GM21786 (cell line): ENCODE results near the gene HS6ST2.

Source experiments
- ATAC-seq: cut with Tn5 transposase; IDR thresholded peaks from one replicate; pipeline ENCODE4 v1.9.1; 2021; ENCODE audit not compliant: unreplicated experiment

The HS6ST2 gene

DNA sequence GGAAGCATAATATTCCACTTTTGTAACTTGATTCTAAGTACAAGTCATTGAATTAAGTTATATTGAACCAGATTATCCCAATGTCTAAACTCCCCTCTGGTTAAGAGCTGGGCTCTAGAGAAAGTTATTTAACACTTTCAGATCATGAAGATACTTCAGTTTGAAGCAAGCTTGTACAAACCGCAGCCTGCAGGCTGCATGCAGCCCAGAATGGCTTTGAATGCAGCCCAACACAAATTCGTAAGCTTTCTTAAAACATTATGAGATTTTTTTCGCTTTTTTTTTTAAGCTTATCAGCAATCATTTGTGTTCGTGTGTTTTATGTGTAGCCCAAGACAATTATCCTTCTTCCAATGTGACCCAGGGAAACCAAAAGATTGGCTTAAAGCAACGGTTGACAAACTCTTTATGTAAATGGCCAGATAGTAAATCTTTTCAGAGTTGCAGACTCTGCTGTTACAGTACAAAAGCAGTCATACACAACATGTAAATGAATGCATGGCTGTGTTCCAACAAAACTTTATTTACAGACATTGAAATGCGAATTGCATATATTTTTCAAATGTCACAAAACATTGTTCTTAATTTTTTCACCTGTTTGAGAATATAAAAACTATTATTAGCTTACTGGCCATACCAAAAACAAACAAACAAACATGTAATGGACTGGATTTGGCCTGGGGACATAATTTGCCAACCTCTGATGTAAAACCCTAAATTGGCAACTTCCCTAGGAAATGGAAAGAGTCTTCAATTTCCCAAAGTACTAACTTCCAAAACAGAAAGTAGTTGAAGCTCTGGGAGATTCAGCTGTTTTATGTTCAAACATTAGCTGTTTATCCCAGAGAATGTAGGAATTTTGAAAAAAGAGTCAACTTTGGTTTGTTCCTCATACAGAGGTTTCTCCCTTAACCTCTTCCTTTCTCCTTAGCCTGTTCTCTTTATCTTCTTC, 268.5 kb downstream of the HS6ST2 start:
- no peak for ATAC-seq

GRCh38 chrX:132685276-132685675, 273.2 kb downstream of the HS6ST2 start:
- no peak for ATAC-seq

GRCh38 chrX:132677233-132677716, 281.2 kb downstream of the HS6ST2 start:
- no peak for ATAC-seq

DNA sequence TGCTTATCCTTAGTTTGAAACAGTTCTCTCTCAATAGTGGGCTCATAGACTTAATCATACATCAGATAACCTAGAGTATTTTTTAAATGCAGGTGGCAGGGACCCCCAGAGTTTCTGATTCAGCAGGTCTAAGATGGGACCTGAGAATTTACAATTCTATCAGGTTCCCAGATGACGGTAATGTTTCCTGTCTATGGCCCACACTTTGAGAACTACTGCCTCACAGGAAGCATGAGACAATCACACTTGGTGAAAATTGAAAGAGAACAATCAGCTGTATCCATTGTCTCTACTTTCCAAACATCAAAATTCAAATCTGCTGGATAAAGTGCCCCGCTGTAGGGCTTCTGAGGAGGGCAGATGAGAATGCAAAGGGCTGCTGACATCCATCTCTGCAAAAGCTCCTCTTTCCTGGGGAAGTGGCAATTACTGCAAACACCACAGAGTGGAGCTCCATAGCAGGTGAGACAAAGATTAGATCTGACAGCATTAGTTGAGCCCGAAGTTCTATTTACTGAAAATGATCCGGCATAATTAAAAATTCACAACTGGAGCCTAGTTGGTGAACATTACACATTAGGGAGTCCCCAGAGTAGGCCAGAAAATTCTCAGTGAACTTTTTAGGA, 281.8 kb downstream of the HS6ST2 start:
- no peak for ATAC-seq

GRCh38 chrX:132676102-132676501, 282.3 kb downstream of the HS6ST2 start:
- no peak for ATAC-seq

DNA sequence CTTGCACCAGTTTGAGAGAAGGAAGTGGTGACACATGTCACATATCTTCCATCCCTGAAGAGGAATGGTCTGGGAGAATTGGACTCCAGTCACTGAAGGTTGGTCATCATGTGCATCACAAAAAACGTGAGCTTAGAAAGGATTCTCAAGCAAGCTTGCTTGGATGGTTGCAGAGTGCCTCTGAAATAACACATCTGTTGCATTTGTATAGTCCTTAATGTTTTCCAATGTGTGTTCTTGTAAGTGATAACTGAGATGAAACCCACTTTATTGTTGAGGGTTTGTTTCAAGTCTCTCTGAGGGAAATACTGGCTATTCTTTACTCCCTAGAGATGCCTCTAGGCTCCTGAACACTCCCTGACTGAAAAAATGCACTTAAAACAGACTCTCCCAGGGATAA, 285.1 kb downstream of the HS6ST2 start:
- no peak for ATAC-seq

DNA sequence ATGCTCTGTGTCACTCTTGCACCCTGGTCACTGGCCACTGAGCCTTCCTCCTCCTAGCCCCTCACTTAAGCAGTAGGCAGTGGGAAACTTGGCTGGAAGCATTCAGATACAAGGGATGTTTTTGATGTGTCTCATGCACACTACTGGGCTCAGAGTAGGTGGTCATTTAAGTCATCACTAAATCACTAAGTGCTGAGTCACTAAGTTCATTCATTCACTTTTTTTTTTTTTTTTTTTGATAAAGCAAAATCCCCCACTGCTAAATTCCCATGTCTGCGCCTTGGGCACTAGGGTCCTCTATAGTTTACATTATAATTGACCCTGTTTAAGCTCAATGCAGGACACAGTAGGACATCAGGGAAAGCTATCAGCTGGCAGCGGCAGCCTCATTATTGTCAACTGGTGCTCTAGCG, 287.2 kb downstream of the HS6ST2 start:
- no peak for ATAC-seq

DNA sequence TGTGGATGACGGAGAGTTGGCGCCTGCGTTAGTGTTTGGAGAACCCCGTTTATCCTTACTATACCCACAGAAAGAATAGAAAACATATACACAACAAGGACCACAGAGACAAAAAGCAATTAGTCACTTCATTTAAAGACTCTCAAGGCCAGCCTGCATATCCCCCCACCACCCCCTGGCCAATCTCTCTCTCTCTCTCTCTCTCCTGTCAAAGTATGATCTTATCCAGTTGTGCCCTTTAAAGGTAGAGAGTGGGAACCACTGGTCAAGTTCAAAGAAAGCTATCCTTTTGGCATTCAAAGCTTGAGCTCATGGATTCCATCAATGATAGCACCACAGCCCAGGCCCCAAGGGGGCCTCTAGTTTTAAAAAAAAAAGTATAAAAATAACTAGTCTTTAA, 289.3 kb downstream of the HS6ST2 start:
- ATAC-seq: no peak

GRCh38 chrX:132668178-132668577, 290.3 kb downstream of the HS6ST2 start:
- ATAC-seq: no peak

DNA sequence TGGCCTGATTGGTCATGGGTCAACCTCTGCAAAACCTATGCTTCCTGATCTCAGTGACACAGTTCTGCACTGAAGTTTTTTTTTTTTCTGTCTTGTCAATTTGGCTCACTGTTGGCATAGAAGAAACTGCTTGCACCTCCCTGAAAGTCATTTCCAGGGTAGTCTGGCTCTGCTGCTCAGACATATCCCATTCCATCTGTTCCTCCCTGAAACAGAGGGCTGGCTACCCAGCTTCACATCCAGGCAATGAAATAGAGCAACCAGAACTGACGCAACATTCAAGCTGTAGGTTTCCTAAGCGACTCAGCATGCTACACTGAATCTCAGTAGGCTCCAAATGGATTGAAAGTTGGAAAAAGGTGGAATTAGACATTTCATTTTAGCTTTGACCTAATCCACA, 292.8 kb downstream of the HS6ST2 start:
- no peak for ATAC-seq

- ATAC-seq: no peak
Observed at GRCh38 chrX:132664273-132664672, 294.2 kb downstream of the HS6ST2 start.

DNA sequence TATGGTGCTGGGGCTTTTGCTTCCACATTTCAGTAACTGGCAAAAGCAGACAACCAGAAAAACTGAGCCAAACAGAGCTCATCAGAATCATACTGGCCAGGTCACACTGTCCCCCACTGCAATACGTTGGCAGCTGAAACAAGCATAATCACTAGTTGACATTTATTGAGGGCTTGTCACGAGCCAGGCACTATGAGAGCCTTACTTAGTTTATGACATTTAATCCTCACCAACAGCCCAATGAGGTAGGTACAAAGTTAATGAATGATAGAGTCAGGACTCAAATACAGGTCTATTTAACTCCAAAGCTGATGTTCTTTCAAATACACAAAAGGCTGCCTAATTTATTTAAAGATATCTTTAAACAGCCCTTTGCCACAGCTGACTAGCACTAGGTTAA, 295.6 kb downstream of the HS6ST2 start:
- ATAC-seq: no peak

GRCh38 chrX:132657876-132658275, 300.6 kb downstream of the HS6ST2 start:
- ATAC-seq: no peak

- no peak for ATAC-seq
Observed at GRCh38 chrX:132652871-132653270, 305.6 kb downstream of the HS6ST2 start.

DNA sequence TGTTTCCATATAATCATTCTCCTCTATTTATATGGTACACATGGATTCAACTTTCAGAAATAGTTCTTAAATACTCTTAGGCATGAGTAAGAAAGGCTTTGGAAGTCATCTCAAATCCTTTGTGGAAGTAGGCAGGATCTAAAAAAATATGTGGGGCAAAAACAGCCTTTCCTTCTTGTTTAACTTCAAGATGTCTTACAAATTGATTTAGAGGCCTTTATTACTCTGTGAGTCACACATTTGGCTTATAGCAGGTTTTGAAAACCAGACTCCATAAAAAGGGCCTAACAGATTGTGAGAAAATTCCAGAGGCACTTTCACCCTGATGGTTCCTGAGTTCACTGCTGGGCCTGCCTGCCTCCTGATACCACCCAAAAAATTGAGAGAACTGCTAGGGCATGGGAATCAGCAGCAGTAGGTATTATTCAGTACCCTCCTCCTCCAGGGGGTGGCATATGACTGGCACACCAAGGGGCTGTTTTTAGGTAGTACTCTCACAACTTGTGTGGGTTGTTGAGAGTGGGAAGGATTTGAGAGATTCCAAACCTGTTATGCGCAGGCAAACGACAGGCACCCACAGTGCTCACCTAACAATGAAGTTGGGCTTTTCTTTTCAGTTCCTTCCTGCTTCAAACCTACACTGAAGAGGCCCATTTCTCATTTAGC, 306.9 kb downstream of the HS6ST2 start:
- no peak for ATAC-seq

GRCh38 chrX:132648895-132649294, 309.5 kb downstream of the HS6ST2 start:
- no peak for ATAC-seq

DNA sequence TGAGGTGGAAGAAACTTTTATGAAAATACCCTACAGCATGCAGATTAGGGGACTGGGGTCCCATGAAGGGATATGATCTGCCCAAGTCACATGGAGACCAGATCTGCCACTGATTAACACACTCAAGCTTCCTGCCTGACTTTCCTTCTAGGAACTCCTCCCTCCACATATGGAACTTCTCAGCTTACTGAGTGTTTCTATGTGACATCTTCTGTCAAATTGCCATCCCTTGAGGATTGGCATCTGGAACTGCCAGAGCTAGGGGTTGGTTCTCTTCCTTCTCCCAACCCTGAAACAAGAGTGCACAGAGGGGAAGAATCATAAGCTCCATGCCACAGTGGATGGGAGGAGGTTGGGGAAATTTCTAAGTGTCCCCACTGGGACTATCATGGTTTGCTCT, 319.0 kb downstream of the HS6ST2 start:
- no peak for ATAC-seq

DNA sequence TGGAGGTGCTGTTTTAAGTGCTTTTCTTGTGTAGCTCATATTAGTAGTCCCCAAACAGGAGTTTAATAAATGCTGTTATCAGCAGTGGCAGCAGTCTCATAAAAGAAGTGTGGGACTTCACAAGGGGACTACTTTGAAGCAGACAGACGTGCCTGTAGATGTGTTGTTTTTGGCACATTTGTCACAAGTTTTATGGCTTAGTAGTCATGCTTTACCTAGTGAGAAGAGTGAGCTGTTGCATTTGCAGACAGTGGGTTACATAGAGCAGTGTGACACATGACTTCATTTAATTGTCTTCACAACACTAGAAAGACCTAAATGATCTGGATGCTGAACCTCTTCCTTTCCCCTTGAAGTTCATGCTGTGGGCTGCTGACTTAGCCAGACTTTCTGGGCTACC, 320.1 kb downstream of the HS6ST2 start:
- no peak for ATAC-seq

- ATAC-seq: no peak
Observed at GRCh38 chrX:132636080-132636479, 322.3 kb downstream of the HS6ST2 start.

- ATAC-seq: no peak
Observed at GRCh38 chrX:132634521-132634920, 323.9 kb downstream of the HS6ST2 start.

DNA sequence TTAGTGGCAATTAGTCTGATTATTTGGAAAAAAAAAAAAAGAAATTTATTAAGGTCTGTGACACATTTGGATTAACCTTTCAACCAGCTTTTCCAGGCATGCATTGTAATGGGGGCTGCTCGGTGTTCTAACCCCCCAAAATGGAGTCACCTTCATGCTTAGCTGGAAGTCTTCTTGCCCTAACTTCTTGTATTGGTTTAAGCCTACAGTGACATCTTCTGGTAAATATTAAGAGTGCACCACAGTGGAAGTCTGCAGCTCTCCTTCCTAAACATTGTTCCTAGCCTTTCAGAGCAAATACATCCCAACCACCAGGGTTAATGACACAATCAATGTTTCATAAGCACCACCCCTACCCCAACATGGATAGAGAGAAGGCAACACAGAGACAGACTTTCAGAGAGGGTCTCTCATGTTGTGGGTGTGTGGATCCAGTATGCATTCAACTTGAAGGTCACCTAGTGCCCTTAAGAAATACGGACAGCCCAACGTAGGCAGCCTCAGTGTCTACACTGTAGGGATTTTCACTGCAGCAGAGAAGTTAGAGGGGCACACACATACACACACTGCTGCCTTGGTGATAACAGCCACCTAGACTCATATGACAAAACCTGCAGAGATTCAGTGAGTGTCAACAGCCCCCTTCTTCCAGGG, 326.7 kb downstream of the HS6ST2 start:
- peak; percentile 77 for ATAC-seq
